ENCODE results near the gene CYBC1. TPM values are rescaled to one million over a fixed set of nuclear protein-coding genes. Genes with fewer than 3 reads are reported as not detected.

CYBC1 gene
- total and polyA plus RNA-seq, 2 donors from 2014 or later, result 38.2 to 139 TPM

DNA sequence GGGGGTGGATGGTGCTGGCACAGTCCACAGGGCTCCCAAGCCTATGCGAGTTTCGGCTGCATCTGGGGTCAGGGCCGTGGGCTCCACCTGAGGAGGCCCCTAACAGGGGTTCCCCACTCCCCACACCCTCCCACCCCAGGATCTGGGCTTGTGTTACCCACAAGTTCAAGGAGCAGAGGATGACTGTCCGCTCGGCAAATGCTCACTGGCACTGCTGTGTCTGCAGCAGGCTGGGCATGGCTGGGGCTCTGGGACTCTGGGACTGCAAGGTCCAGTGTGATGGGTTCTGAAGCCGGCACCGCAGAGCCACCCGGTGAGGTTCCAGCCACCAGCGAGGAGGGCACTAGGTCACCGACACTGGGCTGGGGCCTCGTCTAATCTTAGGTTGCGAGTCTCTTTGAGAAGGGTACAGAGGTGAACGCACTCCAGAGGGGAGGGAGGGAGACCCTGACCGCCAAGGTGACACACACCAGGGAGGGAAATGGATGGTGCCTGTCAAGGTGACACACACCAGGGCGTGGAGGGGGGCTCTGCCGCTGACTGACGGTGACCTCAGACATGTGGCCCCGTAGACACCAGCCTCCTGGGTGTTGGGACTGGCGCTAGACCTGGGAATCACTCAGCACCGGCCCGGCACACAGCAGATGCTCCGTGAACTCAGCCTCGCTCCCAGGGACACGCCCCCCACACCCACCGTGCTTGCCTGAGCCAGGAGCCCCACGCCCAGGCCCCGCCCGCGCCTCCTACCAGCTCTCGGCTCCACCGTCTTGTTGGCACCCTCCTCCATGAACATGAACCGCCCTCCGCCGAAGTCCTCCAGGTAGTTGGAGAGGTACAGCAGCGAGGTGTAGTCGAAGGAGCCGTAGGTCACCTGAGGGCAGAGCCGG lies 52.9 kb downstream of the CYBC1 start:
- Histone ChIP-seq H3K9ac (ENCODE audit: low read length in 3 of 3) (no peak overlapping the region), H3K4me3 (ENCODE audit: low read length in 3 of 3) (no peak overlapping the region), H3K27ac (ENCODE audit: low read depth in 2 of 2, low read length in 2 of 2) (no peak overlapping the region), H3K4me1 (ENCODE audit: control insufficient read depth in 2 of 3, insufficient read depth in 2 of 3, low read depth in 1 of 3, low read length in 3 of 3) (no peaks in the 10 kb centered on the region), H3K27me3 (ENCODE audit: control insufficient read depth, insufficient read depth, low read length) (no peaks in the 10 kb centered on the region), H3K36me3 (ENCODE audit: control insufficient read depth in 2 of 3, insufficient read depth in 3 of 3, low read length in 3 of 3) (peaks cover 0 to 2% (median 0%) of the 10 kb centered on the region in 3 donors), H3K9me3 (ENCODE audit: control insufficient read depth in 2 of 3, insufficient read depth in 1 of 3, low read length in 3 of 3) (no peaks in the 10 kb centered on the region)
- DNase-seq (peak in 1 of 5 donors; percentile 77), FAIRE-seq (no peak)
- intact Hi-C loops (cut with DNase I), result no loop called here
- no peak for TF ChIP-seq CTCF (IDR thresholded peaks at IDR 0.05; ENCODE audit: borderline replicate concordance, extremely low read depth, insufficient read depth)

GRCh38 chr17:82396601-82397435 lies 53.7 kb downstream of the CYBC1 start:
- no peak for TF ChIP-seq CTCF (IDR thresholded peaks at IDR 0.05; ENCODE audit: borderline replicate concordance, extremely low read depth, insufficient read depth)
- DNase-seq, result peak in 1 of 5 donors; percentile 49
- no peak overlapping the region for H3K27ac ChIP-seq (ENCODE audit: low read depth in 2 of 2, low read length in 2 of 2)

GRCh38 chr17:82394278-82394677 lies 56.3 kb downstream of the CYBC1 start:
- Histone ChIP-seq H3K4me1 (ENCODE audit: control insufficient read depth in 2 of 3, insufficient read depth in 2 of 3, low read depth in 1 of 3, low read length in 3 of 3) (no peaks in the 10 kb centered on the region), H3K4me3 (ENCODE audit: low read length in 3 of 3) (no peak overlapping the region), H3K27me3 (ENCODE audit: control insufficient read depth, insufficient read depth, low read length) (no peaks in the 10 kb centered on the region), H3K27ac (ENCODE audit: low read depth in 2 of 2, low read length in 2 of 2) (no peak overlapping the region), H3K9me3 (ENCODE audit: control insufficient read depth in 2 of 3, insufficient read depth in 1 of 3, low read length in 3 of 3) (no peaks in the 10 kb centered on the region), H3K9ac (ENCODE audit: low read length in 3 of 3) (no peak overlapping the region), H3K36me3 (ENCODE audit: control insufficient read depth in 2 of 3, insufficient read depth in 3 of 3, low read length in 3 of 3) (peaks cover 0 to 2% (median 0%) of the 10 kb centered on the region in 3 donors)
- intact Hi-C loops (cut with DNase I), result no loop called here
- DNase-seq (peak in 4 of 5 donors; percentile 24 to 90 (median 86)), FAIRE-seq (no peak)
- no peak for TF ChIP-seq CTCF (IDR thresholded peaks at IDR 0.05; ENCODE audit: borderline replicate concordance, extremely low read depth, insufficient read depth)

More at GRCh38 chr17:82396601-82397435, 53.7 kb downstream of the CYBC1 start:
- intact Hi-C loops (cut with DNase I), result no loop called here
- Histone ChIP-seq H3K36me3 (ENCODE audit: control insufficient read depth in 2 of 3, insufficient read depth in 3 of 3, low read length in 3 of 3) (peaks cover 0 to 2% (median 0%) of the 10 kb centered on the region in 3 donors), H3K9ac (ENCODE audit: low read length in 3 of 3) (no peak overlapping the region), H3K27me3 (ENCODE audit: control insufficient read depth, insufficient read depth, low read length) (no peaks in the 10 kb centered on the region), H3K4me3 (ENCODE audit: low read length in 3 of 3) (no peak overlapping the region), H3K9me3 (ENCODE audit: control insufficient read depth in 2 of 3, insufficient read depth in 1 of 3, low read length in 3 of 3) (no peaks in the 10 kb centered on the region), H3K4me1 (ENCODE audit: control insufficient read depth in 2 of 3, insufficient read depth in 2 of 3, low read depth in 1 of 3, low read length in 3 of 3) (no peaks in the 10 kb centered on the region)
- FAIRE-seq, result no peak

Measured in kidney (tissue), 14 donors.